Activated CD8-positive, alpha-beta memory T cell treated with anti-CD3 and anti-CD28 coated beads for 24 hours (primary cell): ENCODE results near the gene MCEE.

Source experiments
- DNase-seq: peaks from one replicate; pipeline ENCODE4 v3.0.0-alpha.2; 2020

The MCEE gene

DNA sequence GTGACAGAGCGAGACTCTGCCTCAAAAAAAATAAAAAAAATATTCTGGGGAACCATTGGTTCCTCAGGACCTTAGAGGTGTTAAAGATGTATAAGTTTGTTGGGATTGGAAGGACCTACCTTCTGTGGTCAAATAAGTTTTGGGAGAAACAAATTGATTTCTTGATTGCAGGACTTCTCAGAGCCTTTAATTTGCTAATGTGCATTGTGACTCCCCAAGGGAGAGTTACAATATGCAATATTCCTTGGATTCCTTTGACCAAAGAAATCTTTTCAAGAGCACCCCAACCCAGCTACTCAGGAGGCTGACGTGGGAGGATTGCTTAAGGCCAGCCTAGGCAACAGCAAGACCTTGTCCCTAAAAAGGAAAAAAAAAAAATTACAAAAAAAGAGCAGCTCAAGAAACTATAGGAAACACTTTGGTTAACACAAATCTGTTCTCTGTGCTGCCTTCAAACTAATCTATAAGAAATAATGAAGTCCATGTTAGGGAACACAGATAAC, 55.1 kb downstream of the MCEE start:
- DNase-seq: no peak

DNA sequence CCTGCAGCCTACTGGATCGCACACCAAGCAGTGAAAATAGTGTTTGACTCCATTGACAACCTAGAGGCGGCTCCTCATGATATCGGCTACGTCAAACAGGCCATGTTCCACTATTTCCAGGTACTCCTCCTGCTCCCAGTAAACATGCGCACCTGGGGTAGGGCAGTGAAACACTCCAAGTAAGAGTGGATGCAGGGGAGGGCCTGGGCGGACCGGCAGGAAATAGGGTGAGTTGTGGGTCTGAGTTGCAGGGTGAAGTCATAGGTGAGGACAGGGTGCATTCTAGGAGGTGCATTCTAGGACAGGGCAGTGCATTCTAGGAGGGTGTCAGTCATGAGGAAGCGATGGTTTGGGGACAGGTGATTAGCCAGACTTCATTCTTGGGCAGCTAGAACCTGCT, 56.6 kb downstream of the MCEE start:
- no peak for DNase-seq

DNA sequence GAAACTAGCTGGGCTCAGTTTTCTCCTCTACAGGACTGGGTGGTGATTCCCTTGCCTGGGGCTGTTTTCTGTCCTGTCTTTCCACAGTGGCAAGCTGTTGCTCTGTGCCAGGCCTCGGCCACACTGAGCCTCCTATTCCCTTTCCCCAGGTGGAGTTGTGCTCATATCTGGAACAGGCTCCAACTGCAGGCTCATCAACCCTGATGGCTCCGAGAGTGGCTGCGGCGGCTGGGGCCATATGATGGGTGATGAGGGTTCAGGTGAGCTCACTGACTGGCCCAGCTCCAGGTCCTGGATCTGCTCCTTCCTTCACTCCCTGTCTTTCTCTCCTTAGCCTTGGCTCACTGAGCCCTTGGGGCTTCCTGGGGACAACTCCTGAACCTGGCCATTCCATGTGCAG, 57.5 kb downstream of the MCEE start:
- no peak for DNase-seq

DNA sequence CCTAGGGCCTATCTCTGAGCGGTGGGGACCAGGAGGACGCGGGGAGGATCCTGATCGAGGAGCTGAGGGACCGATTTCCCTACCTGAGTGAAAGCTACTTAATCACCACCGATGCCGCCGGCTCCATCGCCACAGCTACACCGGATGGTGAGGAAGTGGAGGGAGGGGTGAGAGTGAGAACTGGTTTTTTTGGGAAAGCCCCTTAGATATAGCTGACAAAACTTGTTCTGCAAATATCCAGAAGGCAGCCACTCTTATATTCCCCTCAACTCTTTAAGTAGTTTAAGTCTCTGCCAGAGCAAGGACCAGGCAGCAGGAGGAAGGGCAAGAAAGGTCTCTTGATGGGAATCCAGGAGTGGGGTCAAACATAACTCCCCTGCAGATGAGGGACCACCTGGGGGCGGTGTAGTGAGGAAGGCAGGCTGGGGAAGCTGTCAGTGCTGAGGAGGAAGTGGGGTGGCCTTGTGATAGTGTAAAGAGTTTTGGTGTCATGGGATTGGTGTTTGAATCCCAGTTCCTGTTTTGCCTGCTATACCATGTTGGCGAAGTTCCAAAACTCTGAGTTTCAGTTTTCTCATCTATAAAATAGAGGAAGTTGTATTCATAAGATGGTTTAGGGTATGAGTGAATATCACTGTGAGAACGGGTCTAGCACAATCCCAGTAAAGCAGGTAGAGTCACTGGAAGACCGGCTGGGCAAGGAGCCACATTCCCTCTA, 58.2 kb downstream of the MCEE start:
- DNase-seq: peak; percentile 74

DNA sequence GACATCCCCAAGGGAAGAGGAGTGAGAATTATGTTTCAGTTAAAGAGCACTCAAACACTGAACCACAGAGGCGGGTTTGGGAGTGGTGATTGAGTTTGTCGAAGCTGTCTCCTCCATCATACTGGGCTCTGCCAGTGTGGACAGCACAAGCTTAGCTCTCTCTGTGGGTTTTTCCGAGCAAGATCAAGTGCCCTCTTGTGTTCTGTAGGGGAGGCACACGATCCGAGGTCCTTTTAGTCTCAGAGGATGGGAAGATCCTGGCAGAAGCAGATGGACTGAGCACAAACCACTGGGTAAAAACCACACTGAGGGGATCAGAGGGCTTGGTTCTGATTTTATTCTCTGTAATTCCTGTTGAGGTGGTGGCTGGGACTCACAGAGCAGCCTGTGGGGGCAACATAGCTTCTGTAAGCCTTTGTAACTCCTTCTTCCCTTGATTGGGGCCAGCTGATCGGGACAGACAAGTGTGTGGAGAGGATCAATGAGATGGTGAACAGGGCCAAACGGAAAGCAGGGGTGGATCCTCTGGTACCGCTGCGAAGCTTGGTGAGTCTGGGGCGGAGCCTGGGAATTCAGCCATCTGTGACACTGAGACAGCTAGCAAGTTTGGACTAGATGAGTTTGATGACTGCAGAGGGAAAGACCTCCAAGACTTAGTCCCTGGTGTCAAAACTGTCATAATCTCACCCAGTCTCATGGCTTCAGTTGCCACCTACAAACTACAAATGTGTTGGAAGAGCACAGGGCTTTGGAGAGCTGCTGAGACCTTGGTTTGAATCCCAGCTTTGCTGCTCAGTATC, 59.5 kb downstream of the MCEE start:
- no peak for DNase-seq

DNA sequence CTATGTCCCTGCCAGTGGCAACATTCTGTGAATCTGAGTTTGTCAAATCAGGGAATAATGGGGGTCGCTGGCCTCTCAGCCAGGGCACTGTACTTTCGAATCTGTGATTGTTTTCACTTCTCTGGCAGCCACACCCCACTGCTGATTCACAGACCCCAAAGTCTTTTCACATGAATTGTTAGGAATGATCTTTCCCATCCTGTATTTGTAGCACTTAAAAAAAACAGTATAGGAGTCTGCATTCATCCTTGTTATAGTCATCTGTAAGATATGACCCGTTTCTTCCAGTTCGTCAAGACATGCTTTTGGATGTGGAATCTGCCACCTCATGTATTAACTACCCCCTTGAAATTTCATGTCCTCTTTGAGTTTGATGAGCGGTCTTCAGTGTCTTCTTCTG, 60.7 kb downstream of the MCEE start:
- DNase-seq: no peak

DNA sequence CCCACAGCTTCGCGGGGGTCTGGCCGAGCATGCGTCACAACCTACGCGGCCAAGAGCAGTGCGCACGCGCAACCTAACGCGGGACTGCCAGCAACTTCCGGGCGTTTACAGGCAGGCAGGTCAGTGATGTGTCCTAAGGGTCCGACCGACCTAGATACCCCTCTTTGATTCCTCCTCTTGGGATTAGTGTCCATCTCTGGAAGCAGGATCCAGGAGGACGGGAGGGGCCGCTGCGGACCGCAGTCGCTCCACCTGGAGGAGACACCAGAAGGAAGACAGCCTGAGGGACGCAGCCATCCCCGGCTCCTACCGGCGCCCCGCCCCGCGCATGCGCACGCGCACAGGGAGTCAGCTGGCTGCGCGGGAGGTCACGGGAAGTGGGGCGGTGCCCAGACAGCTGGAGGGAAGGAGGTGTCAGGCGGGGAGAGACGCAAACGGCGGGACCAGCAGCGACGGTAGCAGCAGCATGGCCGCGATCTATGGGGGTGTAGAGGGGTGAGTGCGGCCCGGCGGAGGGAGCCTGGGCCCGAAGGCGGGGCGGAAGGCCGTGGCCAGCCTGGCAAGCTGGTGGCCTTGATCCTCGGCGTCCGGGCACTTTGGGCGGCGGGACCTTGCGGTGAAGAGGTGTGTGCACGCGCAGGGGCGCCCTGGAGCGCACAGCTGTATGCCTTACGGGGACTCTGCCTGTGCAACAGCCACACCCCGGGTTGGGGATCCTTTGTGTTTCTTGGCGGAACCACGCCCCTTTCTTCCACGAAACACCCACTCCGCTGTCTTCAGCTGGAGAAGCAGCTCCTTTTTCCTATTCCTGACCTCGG, 61.6 kb downstream of the MCEE start, which contains the start of gene NAGK:
TSS of gene NAGK (plus strand) at position 431 of the 818 bp plus-strand sequence. CDS start at position 467, 36 bp downstream.
- DNase-seq: peak; percentile 100

DNA sequence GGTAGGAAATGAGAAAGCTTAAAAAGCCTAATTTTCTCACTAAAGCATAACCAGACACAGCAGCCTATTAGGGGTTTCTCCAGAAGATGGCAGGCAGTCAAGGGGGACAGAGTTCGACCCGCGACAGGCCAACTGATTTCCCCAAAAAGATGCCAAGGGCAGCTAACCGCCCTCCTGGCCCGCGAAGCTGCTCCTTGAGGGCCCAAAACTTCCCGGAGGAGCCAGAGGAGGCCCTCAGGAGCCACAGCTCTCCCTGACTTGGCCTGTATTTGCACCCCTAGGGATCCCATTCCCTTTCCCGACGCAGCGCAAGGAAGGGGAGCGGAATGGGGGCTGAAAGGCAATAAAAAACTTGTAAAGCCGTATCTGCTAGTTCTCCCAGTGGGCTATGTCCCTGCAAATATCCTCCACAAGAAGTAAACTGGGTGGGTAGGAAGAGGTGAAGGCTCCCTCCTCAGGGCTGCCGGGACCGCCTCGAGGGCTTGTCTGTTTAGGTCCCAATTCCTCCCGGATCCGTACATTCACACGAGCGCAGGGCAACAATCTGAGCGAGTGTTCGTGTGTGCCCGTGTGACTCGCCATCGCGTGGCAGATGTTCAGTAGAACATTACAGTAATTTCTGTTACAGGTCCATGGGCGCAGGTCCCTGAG, 62.3 kb downstream of the MCEE start:
- no peak for DNase-seq

DNA sequence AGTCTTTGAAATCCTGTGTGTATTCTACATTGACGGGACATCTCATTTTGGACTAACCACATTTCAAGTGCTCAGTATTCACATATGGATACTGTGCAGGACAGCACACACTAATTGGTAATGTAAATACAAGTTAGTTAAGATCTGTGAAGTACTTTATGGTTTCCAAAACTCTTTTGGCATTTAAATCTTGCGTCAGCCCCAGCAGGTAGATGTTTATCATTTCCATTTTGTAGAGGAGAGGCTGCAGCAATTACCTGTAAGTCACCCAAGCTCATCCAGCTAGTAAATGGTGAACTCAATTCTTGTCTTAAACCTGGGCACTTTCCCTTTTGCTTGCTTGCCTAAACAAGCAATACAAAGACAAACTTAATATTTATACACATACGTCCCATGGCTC, 63.2 kb downstream of the MCEE start:
- DNase-seq: no peak

DNA sequence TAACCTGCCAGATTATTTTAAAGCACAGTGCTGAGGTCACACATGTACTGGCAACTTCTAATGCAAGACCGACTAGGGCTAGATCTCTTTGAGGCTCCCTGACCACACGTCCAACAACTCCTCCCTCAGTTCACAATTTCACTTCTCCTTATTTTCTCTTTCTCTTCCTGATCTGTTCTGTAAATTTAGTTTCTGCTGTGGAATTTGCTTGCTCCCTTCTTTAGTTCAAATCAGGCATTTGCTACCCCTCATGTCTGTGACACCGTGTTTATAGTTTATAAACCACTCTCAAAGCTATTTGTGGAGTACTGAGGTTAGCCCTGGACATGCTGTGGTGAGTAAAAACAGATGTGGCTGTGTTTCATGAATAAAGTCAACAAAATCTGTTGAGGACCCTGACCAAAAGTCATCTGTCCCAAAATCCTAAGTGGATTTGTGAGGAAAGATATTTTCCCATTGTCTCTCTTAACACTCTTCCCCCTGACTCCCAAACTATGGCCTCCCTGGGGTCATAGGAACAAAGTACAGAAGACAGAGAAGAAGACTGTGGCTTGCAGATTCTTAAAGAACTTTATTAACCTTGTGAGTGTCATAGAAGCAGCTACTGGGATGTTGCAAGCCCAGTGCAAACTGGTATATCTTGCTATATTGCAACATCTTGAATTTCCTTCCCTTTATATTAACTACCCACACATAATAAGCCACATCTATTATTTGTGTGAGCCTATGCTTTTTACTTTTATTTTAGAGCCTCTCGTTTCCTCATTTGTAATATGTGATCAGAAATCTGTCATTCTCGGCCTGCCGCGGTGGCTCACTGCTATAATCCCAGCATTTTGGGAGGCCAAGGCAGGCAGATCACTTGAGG, 65.0 kb downstream of the MCEE start:
- DNase-seq: no peak

DNA sequence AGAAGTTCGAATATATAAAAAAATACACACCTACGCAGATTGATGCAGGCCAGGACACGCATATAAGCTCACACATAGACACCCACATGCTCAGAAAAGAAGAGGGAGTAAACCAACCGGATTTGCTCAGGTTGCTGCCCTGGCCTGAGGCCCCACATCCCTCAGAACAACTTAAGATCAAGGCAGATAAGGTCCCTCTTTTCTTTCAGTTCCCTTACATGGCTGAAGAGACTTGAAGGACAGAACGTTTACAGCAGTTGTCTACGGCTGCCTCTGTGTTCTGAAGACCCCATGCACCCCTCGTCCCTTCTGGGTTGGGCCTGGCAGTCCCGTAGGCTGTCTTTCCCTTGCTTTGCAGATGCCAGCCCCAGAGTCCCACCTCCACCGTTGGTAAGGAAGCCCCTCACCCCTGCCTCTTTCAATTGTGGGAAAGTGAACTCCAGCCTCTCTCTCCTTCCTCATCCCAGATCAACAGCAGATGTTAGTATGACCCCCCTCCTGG, 65.9 kb downstream of the MCEE start:
- DNase-seq: no peak

DNA sequence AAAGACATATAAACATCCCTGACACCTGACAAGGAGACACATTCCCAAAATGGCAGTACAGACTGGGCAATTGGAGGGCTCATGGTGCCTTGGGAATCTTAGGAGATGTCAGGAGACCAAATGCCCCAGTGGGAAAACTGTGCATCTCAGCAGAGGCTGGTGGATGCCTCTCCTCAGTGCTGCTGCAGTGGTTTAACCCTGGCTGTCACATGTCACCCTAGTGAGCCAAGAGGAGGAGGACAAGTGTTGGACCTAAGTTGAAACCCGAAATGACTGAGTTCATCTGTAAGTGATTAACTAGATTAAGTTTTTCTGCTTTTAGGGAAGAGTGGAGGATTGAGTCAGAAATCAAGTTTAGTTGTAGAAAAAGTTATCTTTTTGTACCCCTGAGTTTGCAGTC, 66.8 kb downstream of the MCEE start:
- DNase-seq: no peak

DNA sequence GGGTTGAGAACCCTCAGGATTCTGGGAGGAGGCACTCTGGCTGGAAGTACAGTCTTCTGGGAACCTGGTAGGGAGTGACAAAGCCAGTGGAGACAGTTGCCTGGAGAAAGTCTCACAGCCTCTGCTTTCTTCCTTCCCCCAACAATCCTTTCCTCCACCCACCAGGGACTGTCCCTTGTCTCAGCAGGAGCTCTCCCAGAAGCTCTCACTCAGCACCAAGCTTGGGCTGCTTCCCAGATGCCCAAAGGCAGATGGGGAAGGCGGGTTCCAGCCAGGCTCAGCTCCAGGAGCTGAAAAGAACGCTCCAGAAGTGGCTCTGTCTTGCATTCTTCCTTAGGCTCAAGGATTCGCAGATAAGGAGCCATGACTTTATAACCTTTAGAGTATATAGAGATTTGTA, 69.2 kb downstream of the MCEE start:
- no peak for DNase-seq

DNA sequence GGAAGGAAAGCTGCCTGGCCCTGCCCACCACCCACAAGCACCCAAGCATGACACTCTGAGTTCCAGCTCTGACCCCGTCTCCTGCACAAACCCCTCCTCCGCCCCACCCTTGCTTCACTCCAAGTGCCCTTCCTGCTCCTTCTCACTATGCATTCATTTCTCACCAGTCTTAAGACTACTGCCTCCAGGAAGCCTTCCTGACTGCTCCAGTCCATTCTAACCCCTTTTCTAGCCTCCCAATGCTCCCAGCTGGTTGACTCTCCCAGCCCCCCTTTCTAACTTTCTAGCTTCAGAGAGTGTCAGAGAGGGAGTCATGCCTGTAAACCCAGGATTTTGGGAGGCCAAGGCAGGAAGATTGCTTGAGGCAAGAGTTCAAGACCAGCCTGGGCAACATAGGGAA, 69.8 kb downstream of the MCEE start:
- no peak for DNase-seq
